A673 (cell line): ENCODE measurements around the gene FAM174B. TPM values are rescaled to one million over a fixed set of nuclear protein-coding genes. Genes with fewer than 3 reads are reported as not detected.

Source experiments
- BruUV-seq: library from RNA; stranded (reverse); fragments of 400-500 nt; replicated peaks from 2 replicates; lab custom pipeline; 2021; lab: Mats Ljungman, UMichigan
- CTCF ChIA-PET: fragments of 300-600 bp; sonication (Branson Sonifier 250); formaldehyde crosslinking; loops from one replicate; lab custom pipeline; 2022; ENCODE audit warnings: antibody characterized with exemption; lab: Charles Lee
- POLR2A ChIA-PET: fragments of 300-600 bp; sonication (Branson Sonifier 250); formaldehyde crosslinking; loops from one replicate; lab custom pipeline; 2022; ENCODE audit warnings: antibody characterized with exemption; ENCODE audit not compliant: low non-redundant PET; lab: Charles Lee
- DNase-seq: peaks from one replicate; pipeline ENCODE4 v3.0.0-alpha.2; 2015; ENCODE audit warnings: low spot score
- H3K27ac ChIP-seq: fragments of 200-600 bp; sonication (generic); 2 replicates; pipeline ENCODE4 v1.5.1; 2016; ENCODE audit warnings: mixed run types, low read depth, mild to moderate bottlenecking, mixed read lengths, antibody characterized with exemption, low read length; ENCODE audit not compliant: poor library complexity, severe bottlenecking
- H3K27me3 ChIP-seq: fragments of 200-600 bp; sonication (generic); replicated peaks from 2 replicates; pipeline ENCODE4 v1.6.1; 2017; ENCODE audit warnings: mixed run types, low read depth, mild to moderate bottlenecking, mixed read lengths, antibody characterized with exemption, low read length; ENCODE audit not compliant: insufficient read depth, poor library complexity
- H3K36me3 ChIP-seq: fragments of 200-600 bp; sonication (generic); 2 replicates; pipeline ENCODE4 v1.6.1; 2016; ENCODE audit warnings: mixed run types, mild to moderate bottlenecking, mixed read lengths, antibody characterized with exemption, low read length; ENCODE audit not compliant: insufficient read depth, poor library complexity, severe bottlenecking
- H3K4me1 ChIP-seq: fragments of 200-600 bp; sonication (generic); 2 replicates; pipeline ENCODE4 v1.6.1; 2017; ENCODE audit warnings: mixed run types, mild to moderate bottlenecking, mixed read lengths, antibody characterized with exemption, low read length; ENCODE audit not compliant: insufficient read depth, poor library complexity, severe bottlenecking
- H3K4me3 ChIP-seq: fragments of 200-600 bp; sonication (generic); 2 replicates; pipeline ENCODE4 v1.5.1; 2016; ENCODE audit warnings: low read depth, mixed run types, mild to moderate bottlenecking, mixed read lengths, low read length; ENCODE audit not compliant: poor library complexity, severe bottlenecking
- H3K9me3 ChIP-seq: fragments of 200-600 bp; sonication (generic); 2 replicates; pipeline ENCODE4 v1.6.1; 2016; ENCODE audit warnings: mixed run types, low read depth, mild to moderate bottlenecking, mixed read lengths, antibody characterized with exemption, low read length; ENCODE audit not compliant: poor library complexity, severe bottlenecking
- CTCF ChIP-seq: fragments of 300-800, 200-600 bp; sonication (generic); conservative IDR thresholded peaks from 2 replicates; pipeline ENCODE4 v1.5.1; 2017; ENCODE audit warnings: low read depth, mild to moderate bottlenecking, antibody characterized with exemption, low read length, moderate library complexity, mixed read lengths
- EZH2 ChIP-seq: fragments of 200-600 bp; sonication (generic); IDR thresholded peaks from 2 replicates; pipeline ENCODE4 v1.6.1; 2017; ENCODE audit warnings: borderline replicate concordance, low read depth, mild to moderate bottlenecking, mixed read lengths, antibody characterized with exemption, low read length; ENCODE audit not compliant: poor library complexity, severe bottlenecking
- intact Hi-C: fragments of 100-400 bp; cut with micrococcal nuclease; formaldehyde crosslinking; loops from one replicate; pipeline ENCODE4 v1.10.0; 2022; ENCODE audit not compliant: unreplicated experiment
- total RNA-seq: library from RNA; stranded (reverse); gene quantifications from 2 replicates; pipeline ENCODE4 v1.2.3, GENCODE V29; 2021

FAM174B gene
- total RNA-seq, 1 experiment from 2014 or later = 3.7 TPM

- POLR2A ChIA-PET = no interaction called here
- TF ChIP-seq EZH2 (no peak), CTCF (no peak)
- intact Hi-C loops = no loop called here
- Histone ChIP-seq H3K27me3 (peaks cover 7% of the 10 kb centered on the region), H3K36me3 (no peaks in the 10 kb centered on the region), H3K27ac (no peak overlapping the region), H3K9me3 (no peaks in the 10 kb centered on the region), H3K4me3 (no peak overlapping the region), H3K4me1 (no peaks in the 10 kb centered on the region)
- no TSS peak for BruUV-seq
- no peak for DNase-seq
- CTCF ChIA-PET = no interaction called here
These were observed 77.3 kb downstream of the FAM174B start for GRCh38 chr15:92578096-92578835.

GRCh38 chr15:92576597-92577200, 78.9 kb downstream of the FAM174B start:
- Histone ChIP-seq H3K27ac (no peak overlapping the region), H3K27me3 (peaks cover 12% of the 10 kb centered on the region), H3K9me3 (no peaks in the 10 kb centered on the region), H3K4me3 (no peak overlapping the region), H3K4me1 (no peaks in the 10 kb centered on the region), H3K36me3 (no peaks in the 10 kb centered on the region)
- no peak for DNase-seq
- ChIA-PET POLR2A (no interaction called here), CTCF (no interaction called here)
- no peak for TF ChIP-seq EZH2
- no peak for TF ChIP-seq CTCF
- intact Hi-C loops = no loop called here
- no TSS peak for BruUV-seq

- ChIA-PET POLR2A (no interaction called here), CTCF (no interaction called here)
- Histone ChIP-seq H3K27ac (no peak overlapping the region), H3K4me3 (no peak overlapping the region), H3K4me1 (no peaks in the 10 kb centered on the region), H3K36me3 (no peaks in the 10 kb centered on the region), H3K27me3 (peaks cover 12% of the 10 kb centered on the region), H3K9me3 (no peaks in the 10 kb centered on the region)
- no peak for DNase-seq
- TF ChIP-seq EZH2 = no peak
- TF ChIP-seq CTCF = no peak
- BruUV-seq = no TSS peak
- intact Hi-C loops = no loop called here
These were observed 81.0 kb downstream of the FAM174B start for GRCh38 chr15:92574566-92574965.
